Activated T-helper 1 cell treated with Interleukin-2 at 50 U/mL for 16 hours (primary cell): ENCODE data around the gene OGFOD1.

Experiments
- DNase-seq: peaks from one replicate; pipeline ENCODE4 v3.0.0-alpha.2; 2020; ENCODE audit warnings: low read depth

Gene OGFOD1

GRCh38 chr16:56428091-56428490 lies 23.3 kb upstream of the OGFOD1 start:
- no peak for DNase-seq

GRCh38 chr16:56436258-56436657 lies 15.1 kb upstream of the OGFOD1 start:
- no peak for DNase-seq

- no peak for DNase-seq
Observed at GRCh38 chr16:56438038-56438437, 13.3 kb upstream of the OGFOD1 start.

- DNase-seq = no peak
Observed at GRCh38 chr16:56447286-56447685, 4.1 kb upstream of the OGFOD1 start.

- DNase-seq = no peak
Observed at GRCh38 chr16:56448005-56448404, 3.3 kb upstream of the OGFOD1 start.

GRCh38 chr16:56450275-56450985 lies 924 bp upstream of the OGFOD1 start:
- DNase-seq = no peak

- DNase-seq = no peak
Observed at GRCh38 chr16:56451753-56452689, 667 bp downstream of the OGFOD1 start.

GRCh38 chr16:56457927-56458470 lies 6.6 kb downstream of the OGFOD1 start:
- DNase-seq = no peak

- DNase-seq = no peak
Observed at GRCh38 chr16:56460101-56460500, 8.7 kb downstream of the OGFOD1 start.

- DNase-seq = no peak
Observed at GRCh38 chr16:56462064-56462796, 10.9 kb downstream of the OGFOD1 start.

GRCh38 chr16:56463153-56463552 lies 11.8 kb downstream of the OGFOD1 start:
- no peak for DNase-seq

- no peak for DNase-seq
Observed at GRCh38 chr16:56466344-56466743, 15.0 kb downstream of the OGFOD1 start.

GRCh38 chr16:56468800-56469199 lies 17.4 kb downstream of the OGFOD1 start:
- no peak for DNase-seq

GRCh38 chr16:56469748-56470147 lies 18.4 kb downstream of the OGFOD1 start:
- no peak for DNase-seq

- no peak for DNase-seq
Observed at GRCh38 chr16:56470232-56470631, 18.9 kb downstream of the OGFOD1 start.

GRCh38 chr16:56470666-56471065 lies 19.3 kb downstream of the OGFOD1 start:
- no peak for DNase-seq

GRCh38 chr16:56475201-56475600 lies 23.8 kb downstream of the OGFOD1 start:
- DNase-seq = no peak

GRCh38 chr16:56477096-56477878 lies 25.9 kb downstream of the OGFOD1 start:
- no peak for DNase-seq

- no peak for DNase-seq
Observed at GRCh38 chr16:56478281-56479049, 27.1 kb downstream of the OGFOD1 start.

GRCh38 chr16:56479469-56479868 lies 28.1 kb downstream of the OGFOD1 start:
- no peak for DNase-seq
